Measurements from ENCODE around the gene DYNLT1.

GRCh38 chr6:158620963-158621693 is 23.4 kb downstream of the DYNLT1 start:
- TF ChIP-seq POLR2A (IDR thresholded peaks at IDR 0.05; ENCODE audit: low read depth): no peak
- no peak for TF ChIP-seq POLR2AphosphoS5 (IDR thresholded peaks at IDR 0.05)
- TF ChIP-seq CTCF (IDR thresholded peaks at IDR 0.05): no peak
- no peak for TF ChIP-seq EP300 (IDR thresholded peaks at IDR 0.05)
